CD4-positive, alpha-beta T cell treated with Interleukin-15 for 4 hours (primary cell): ENCODE measurements around the gene TEAD1.
"Not testable (repeated sequence)": the region's sequence is repeated elsewhere in the genome, so short reads cannot be mapped to it uniquely, and the experiment has no call there.

Experiments used
- DNase-seq: peaks from one replicate; pipeline ENCODE4 v3.0.0-alpha.2; 2020; ENCODE audit warnings: low spot score

Gene TEAD1

DNA sequence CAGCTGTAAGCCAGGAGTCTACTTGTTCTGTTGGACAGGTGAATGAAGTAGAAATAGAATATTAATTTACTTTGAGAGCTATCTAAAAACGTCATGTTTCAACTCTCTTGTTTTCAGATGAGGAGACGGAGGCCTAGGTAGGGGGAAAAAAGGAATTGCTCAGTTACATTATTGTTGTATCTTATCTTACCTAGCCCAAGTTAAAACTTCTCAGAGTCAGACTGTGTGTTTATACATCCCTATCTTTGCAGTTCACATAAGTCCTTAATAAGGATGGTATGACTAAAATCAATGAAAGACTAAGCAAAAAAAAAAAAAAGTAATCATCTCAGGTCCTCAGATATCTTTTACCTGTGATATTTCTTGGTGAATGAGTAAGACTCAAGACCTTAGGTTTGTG, 62.8 kb downstream of the TEAD1 start:
- no peak for DNase-seq

DNA sequence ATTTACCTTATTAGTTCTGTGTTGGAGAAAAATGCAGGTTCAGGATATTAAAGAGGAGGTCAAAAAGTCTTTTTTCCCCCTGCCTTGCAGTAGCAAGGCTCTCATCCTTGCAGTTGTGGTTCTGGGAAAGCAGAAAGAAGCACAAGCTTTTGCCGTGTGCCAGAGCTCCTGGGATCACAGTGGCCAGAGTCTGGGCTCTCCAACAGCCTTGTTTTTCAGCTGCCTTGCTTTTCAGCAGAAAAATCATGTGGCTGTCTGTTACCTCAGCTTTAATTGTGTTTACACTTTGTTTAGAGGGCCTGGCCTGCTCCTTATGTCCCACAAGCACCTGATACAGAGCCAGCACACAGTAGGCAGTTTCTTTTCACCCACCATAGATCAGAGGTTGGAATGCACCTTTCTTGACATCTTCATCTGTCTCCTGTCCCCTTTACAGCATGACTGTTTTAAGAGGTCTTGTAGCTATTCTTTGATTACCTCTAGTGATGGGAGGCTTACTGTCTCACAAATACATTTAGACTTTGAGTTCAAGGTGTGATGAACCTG, 67.5 kb downstream of the TEAD1 start:
- no peak for DNase-seq

DNA sequence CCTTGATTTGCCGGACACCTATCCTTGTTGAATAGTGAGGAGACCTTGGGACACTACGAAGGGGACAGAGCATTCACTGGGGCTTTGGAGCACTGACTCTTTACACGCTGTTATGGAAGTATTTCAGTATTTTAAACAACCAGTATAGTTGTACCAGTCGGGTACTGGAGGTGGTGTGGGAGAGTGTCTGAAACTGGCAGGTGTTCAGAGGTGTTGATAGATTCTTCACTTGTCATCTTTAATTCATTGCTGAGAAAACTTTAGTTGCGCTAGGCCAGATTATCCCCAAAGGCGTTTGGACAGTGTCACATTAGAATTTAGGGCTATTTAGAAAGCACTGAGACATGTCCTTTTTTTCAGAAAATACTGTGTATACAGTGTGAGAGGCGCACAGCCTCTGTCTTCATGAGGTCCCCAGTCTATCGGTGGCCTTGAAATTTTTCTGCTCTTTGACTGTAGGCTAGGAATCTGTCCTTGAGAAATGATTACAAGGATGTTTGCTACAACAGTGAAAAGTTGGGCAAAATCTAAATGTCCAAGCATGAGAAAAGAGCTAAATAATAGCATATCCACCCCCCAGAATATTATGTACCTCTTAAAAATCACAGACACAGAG, 69.7 kb downstream of the TEAD1 start:
- DNase-seq, result no peak

GRCh38 chr11:12744826-12745502, 70.7 kb downstream of the TEAD1 start:
- DNase-seq, result no peak

DNA sequence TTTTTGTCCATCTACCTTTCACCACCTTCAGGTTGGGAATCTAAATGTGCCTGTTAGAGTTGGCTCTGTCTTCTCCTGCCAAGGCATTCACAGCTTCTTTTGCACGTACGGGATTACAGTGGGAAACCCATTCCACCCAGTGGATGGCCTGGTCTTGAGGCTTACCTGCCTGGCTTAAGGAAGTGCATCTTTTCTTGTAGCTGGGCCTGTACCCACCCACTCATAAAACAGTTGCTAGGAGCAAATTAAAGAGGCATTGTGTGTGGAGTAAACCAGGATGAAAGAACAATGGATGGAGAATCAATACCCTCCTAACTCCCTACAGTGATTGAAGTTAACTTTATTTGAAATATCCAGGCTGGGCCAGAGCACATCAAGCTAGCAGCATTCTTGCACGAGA, 71.6 kb downstream of the TEAD1 start:
- no peak for DNase-seq

DNA sequence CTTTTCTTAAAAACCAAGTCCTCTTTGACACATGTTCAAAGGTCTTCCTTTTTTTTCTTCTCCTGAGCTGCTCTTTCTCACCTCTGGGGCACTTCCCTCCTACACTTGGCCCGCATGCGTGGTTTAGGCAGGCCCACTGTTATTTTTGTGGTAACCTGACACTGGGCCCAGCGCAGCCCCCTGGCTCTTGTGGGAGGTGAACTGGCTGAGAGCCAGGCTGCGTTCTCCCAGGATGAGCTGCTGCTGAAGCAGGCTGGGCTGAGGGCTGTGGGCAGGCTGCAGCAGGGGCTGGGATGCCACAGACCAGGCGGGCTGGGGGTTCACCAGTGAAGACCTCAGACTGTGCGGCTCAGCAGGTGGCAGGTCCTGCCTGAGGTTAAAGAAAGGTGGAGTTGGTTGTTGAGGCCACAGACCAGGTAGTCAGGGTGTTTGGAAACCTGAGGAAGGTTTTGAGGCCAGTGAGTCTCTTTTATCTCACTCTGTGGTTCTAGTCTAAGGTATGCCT, 72.4 kb downstream of the TEAD1 start:
- DNase-seq, result no peak

DNA sequence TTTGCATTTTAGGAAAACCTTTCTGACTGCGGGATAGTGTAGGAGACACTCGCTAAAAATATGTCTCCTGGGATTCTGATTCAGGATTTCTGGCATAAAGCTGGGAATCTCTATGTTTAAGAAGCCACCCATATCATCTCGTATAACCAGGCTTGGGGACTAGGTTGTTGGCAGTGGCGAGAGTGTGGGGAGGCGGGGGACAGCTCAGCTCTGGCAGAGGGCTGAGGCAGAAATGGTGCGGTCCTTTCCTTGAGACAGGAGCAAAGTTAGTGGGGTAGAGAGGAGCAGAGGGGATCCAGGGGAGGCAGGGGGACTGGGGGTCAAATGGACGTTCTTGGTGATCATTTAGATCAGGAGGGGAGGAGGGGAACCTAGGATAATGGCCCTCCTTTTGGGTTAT, 74.3 kb downstream of the TEAD1 start:
- DNase-seq, result no peak

DNA sequence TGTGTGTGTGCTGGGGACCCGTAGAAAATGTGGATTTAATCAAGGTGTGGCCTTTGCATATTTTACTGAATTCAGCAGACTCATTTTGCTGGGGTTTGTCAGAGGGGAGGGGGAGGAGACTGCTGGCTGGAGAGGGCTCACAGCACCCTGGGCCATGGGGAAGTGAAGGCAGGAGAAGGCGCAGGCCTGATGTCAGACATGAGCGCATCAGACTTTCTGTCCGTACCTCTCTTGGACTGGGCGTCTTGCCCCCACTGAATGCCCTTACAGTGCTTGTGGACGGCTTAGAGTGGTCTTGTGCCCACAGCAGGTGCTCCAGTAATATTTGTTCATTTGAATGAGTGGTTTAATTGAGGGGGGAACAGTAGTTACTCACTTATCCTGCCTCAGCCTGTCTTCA, 75.2 kb downstream of the TEAD1 start:
- DNase-seq, result no peak

- DNase-seq, result no peak
Observed at GRCh38 chr11:12750181-12750580, 76.0 kb downstream of the TEAD1 start.

- DNase-seq, result no peak
Observed at GRCh38 chr11:12752868-12753524, 78.8 kb downstream of the TEAD1 start.

DNA sequence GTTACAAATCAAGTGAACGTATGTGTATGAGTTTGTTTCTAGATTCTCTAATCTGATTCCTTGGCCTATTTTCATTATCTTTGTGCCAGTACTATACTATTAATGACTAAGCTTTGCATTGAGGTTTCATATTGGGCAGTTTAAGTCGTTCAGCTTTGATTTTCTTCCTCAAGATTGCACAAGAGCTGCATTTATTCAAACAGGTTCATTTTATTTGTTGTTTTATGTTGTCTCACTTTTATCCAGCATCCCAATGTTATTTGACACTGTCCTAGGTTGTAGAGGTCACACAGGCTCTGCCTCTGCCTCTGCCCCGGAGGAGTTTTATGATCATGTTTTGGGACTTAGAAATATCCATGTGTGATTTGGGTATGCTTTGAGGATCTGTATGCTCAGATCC, 79.8 kb downstream of the TEAD1 start:
- no peak for DNase-seq

GRCh38 chr11:12754582-12755234, 80.5 kb downstream of the TEAD1 start:
- DNase-seq, result no peak

DNA sequence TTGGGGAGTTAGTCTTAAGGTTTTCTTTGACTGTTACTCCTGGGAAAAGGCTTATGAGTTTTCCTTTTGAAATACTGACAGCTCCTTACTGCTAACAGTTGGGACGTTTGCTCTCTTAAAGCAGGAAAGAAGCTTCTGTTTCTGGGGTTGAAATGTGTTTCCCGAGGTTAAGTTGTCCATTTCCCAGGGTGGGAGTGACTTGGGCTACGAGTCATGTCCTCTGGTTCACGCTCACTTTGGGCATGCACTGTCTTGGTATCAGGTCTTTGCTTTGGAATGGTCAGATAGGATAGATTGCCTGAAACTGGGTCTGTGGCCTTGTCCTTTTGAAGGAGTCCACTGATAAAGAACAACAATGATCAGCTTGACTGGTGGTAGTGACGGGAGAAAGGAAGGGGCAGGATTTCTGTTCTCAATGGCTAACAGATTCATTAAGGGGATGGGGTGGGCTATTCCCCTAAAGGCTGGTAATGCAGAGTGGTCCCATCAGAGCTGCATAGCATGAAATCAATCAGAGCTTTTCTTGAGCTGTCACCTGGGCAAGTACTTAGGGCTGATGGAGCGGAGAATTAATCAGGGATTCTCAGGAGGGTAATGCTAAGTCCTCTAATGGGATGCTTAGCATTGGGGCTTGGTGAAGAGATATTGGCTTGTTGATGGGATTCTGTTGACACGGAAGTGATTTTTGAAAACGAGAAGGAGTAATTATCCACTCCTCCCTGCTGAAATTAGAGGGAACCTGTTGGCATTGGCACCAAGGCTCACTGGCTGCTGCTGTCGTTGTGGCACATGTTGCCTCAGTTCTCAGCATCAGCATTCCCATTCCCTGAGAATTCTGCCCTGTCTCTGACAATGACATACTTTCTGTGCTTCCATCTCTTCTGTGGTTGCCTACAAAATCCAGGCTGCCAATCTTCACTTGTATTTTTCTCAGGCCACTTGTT, 81.6 kb downstream of the TEAD1 start:
- no peak for DNase-seq

DNA sequence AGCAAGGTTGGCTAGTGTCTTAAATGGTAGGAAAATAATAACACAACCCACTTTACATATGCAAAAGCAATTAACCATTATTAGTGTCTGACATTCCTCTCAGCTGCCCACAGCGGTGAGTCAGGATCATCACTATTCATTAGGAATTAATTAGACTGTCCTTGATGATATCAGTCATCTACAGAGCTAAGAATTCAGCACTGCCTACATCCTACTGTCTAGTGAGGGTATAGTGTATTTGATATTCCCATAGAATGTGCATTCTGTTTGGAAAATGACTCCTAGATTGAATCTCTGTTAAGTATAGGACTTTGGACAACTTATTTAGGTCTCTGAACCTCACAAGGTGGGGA, 82.2 kb downstream of the TEAD1 start:
- no peak for DNase-seq

DNA sequence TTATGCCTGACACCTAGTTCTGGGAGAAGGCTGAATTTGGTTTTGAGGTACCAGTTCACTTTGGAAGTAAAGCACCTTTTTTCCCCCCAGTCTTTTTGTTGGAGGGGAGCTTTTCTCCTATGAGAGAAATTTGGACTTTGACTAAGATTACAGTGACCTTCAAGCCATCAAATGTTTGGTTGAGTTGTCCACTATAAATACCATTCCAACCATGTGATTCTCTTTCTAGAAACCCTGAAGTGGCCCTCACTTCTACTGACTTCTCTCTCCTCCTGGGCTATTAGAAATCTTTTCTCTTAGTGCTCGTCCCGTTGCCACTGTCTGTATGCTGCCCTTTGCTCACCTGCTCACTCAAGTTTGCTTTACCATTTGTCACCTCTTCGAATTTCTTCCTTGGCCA, 82.6 kb downstream of the TEAD1 start:
- no peak for DNase-seq

DNA sequence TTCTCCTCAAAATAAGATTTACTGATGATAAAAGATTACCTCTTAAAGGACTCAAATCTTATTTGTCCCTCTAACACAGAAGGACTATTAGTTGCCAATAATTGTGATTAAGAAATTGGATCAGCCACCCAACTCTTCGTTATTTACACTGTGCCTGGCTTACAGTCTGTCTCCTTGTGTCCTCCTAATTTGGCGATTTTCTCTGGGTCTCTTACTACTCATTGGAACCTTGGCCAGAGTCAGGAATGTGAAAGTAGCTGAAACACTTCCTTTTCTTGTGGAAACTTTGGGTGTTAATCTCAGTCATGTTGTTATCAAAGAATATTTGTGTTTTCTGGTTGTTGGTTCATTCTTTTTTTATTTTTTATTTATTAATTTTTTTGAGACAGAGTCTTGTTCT, 83.2 kb downstream of the TEAD1 start:
- DNase-seq, result no peak

DNA sequence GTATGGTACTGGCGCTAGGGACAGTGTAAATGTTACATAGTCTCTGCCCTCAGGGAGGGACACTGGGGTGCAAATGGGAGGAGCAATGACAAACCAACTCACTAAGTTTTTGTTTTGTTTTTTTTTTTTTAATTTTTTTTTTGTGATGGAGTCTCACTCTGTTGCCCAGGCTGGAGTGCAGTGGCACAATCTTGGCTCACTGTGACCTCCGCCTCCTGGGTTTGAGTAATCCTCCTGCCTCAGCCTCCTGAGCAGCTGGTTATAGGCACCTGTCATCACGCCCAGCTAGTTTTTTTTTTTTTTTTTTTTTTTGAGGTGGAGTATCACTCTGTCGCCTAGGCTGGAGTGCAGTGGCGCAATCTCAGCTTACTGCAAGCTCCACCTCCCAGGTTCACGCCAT, 83.9 kb downstream of the TEAD1 start:
- not testable (repeated sequence) for DNase-seq

DNA sequence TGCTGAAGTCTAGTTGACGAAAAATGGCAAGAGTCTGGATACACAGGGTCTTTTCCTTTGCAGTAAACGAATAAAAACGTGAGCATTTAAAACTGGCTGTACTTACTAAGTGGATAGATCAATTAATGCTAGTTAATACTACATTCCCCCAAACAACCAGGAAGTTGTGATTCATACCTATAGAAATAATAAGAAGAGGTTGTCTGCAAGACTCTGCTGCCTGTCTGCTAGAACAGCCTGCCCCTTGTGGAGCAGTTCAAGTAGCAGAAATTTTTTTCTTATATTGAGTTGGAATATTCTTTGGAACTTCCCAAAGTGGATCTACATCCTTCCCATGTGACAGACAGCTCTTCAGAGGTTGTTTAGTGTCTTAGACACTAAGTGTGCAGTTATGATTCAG, 86.8 kb downstream of the TEAD1 start:
- DNase-seq, result no peak

- no peak for DNase-seq
Observed at GRCh38 chr11:12762278-12762677, 88.1 kb downstream of the TEAD1 start.

GRCh38 chr11:12762696-12763324, 88.6 kb downstream of the TEAD1 start:
- DNase-seq, result no peak
